Endothelial cell of umbilical vein (primary cell): Measurements from ENCODE around the gene MACROD2. TPM values are rescaled to one million over a fixed set of nuclear protein-coding genes. Genes with fewer than 3 reads are reported as not detected.

Experiments
- BruUV-seq: library from RNA; stranded (reverse); fragments of 400-500 nt; replicated peaks from 2 replicates; lab custom pipeline; 2021; lab: Mats Ljungman, UMichigan
- CTCF ChIA-PET: fragments of 300-600, 350-600 bp; sonication (Branson Sonifier 250); formaldehyde crosslinking; loops from one replicate; lab custom pipeline; 2021; ENCODE audit warnings: antibody characterized with exemption, inconsistent platforms; lab: Charles Lee
- POLR2A ChIA-PET: fragments of 300-600, 350-600 bp; sonication (Branson Sonifier 250); formaldehyde crosslinking; loops from one replicate; lab custom pipeline; 2021; ENCODE audit warnings: antibody characterized with exemption, inconsistent platforms; lab: Charles Lee
- DNase-seq: peaks from one replicate; pipeline ENCODE4 v3.0.0-alpha.2; 2011; ENCODE audit warnings: low read depth, low spot score
- FAIRE-seq: peaks from 2 replicates; lab custom pipeline; 2011; peaks lifted over from hg19 to GRCh38; lab: Jason Lieb, UNC
- H2AFZ ChIP-seq: 2 replicates; pipeline ENCODE4 v1.6.0; 2012; ENCODE audit warnings: low read depth, low read length, control low read depth, inconsistent platforms
- H3K27ac ChIP-seq: 2 replicates; pipeline ENCODE4 v1.5.1; 2011; ENCODE audit warnings: low read depth, mild to moderate bottlenecking, control low read depth, low read length, moderate library complexity; ENCODE audit not compliant: insufficient read depth
- H3K27me3 ChIP-seq, 2 experiments: 2 replicates each; pipeline versions ENCODE4 v1.6.0 to v1.6.1; 2011; ENCODE audit warnings: low read length in 2 of 2, mixed read lengths in 1 of 2; ENCODE audit not compliant: control insufficient read depth in 2 of 2, insufficient read depth in 2 of 2
- H3K36me3 ChIP-seq, 2 experiments: 2 replicates in 1 of 2; 3 replicates in 1 of 2; pipeline ENCODE4 v1.5.1; 2011; ENCODE audit warnings: low read length in 2 of 2, mild to moderate bottlenecking in 1 of 2, moderate library complexity in 1 of 2; ENCODE audit not compliant: control insufficient read depth in 2 of 2, insufficient read depth in 2 of 2; ENCODE audit errors: extremely low read depth in 1 of 2
- H3K4me1 ChIP-seq: 3 replicates; pipeline ENCODE4 v1.5.1; 2011; ENCODE audit warnings: mild to moderate bottlenecking, low read length; ENCODE audit not compliant: control insufficient read depth, insufficient read depth; ENCODE audit errors: extremely low read depth
- H3K4me2 ChIP-seq: 2 replicates; pipeline ENCODE4 v1.6.1; 2011; ENCODE audit warnings: low read length, control low read depth, mixed read lengths; ENCODE audit not compliant: insufficient read depth
- H3K4me3 ChIP-seq, 3 experiments: fragments of 200-600 bp in 1 of 3; sonication (generic), shearing (Covaris generic) in 1 of 3; replicated peaks in 1 of 3; 2 replicates each; pipeline ENCODE4 v1.5.1; 2011 to 2016; ENCODE audit warnings: control low read depth in 3 of 3, low read length in 3 of 3, mild to moderate bottlenecking in 2 of 3, inconsistent platforms in 1 of 3, low read depth in 1 of 3, moderate library complexity in 1 of 3; ENCODE audit not compliant: insufficient read depth in 1 of 3
- H3K79me2 ChIP-seq: 2 replicates; pipeline ENCODE4 v1.6.0; 2012; ENCODE audit warnings: low read length, inconsistent platforms; ENCODE audit not compliant: control insufficient read depth, insufficient read depth
- H3K9ac ChIP-seq: replicated peaks from 2 replicates; pipeline ENCODE3; 2011; ENCODE audit warnings: low read length, control low read depth; ENCODE audit not compliant: insufficient read depth; ENCODE audit errors: extremely low read depth
- H3K9me1 ChIP-seq: replicated peaks from 3 replicates; pipeline ENCODE4 v1.6.0; 2011; ENCODE audit warnings: mild to moderate bottlenecking, low read length; ENCODE audit not compliant: control insufficient read depth, insufficient read depth; ENCODE audit errors: extremely low read depth
- H3K9me3 ChIP-seq: replicated peaks from 2 replicates; pipeline ENCODE4 v1.5.1; 2012; ENCODE audit warnings: low read length, inconsistent platforms; ENCODE audit not compliant: control insufficient read depth, insufficient read depth
- H4K20me1 ChIP-seq: replicated peaks from 2 replicates; pipeline ENCODE3; 2011; ENCODE audit warnings: mild to moderate bottlenecking, low read length; ENCODE audit not compliant: control insufficient read depth, insufficient read depth; ENCODE audit errors: extremely low read depth
- CTCF ChIP-seq, 2 donors: IDR thresholded peaks; 1 replicate in 1 of 2; 2 replicates in 1 of 2; pipeline ENCODE4 v1.5.1; 2011; ENCODE audit warnings: low read length in 2 of 2, mild to moderate bottlenecking in 2 of 2, moderate library complexity in 2 of 2, control low read depth in 1 of 2, inconsistent platforms in 1 of 2, low read depth in 1 of 2; ENCODE audit not compliant: insufficient read depth in 1 of 2; ENCODE audit errors: extremely low read depth in 1 of 2
- EZH2 ChIP-seq: IDR thresholded peaks from 2 replicates; pipeline ENCODE4 v1.6.1; 2012; ENCODE audit warnings: borderline replicate concordance, low read depth, mild to moderate bottlenecking, moderate library complexity, low read length, inconsistent platforms; ENCODE audit not compliant: severe bottlenecking
- FOS ChIP-seq: IDR thresholded peaks from 2 replicates; pipeline ENCODE4 v1.6.1; 2011; ENCODE audit warnings: mild to moderate bottlenecking, low read length, moderate library complexity, borderline replicate concordance; ENCODE audit not compliant: insufficient read depth
- GATA2 ChIP-seq: IDR thresholded peaks from 2 replicates; pipeline ENCODE4 v1.7.0; 2011; ENCODE audit warnings: low read depth, mild to moderate bottlenecking, moderate library complexity, mixed read lengths, low read length; ENCODE audit not compliant: insufficient read length, insufficient read depth
- JUN ChIP-seq: IDR thresholded peaks from 2 replicates; pipeline ENCODE4 v1.6.1; 2011; ENCODE audit warnings: borderline replicate concordance, low read depth; ENCODE audit not compliant: insufficient read length, insufficient read depth
- MYC ChIP-seq: IDR thresholded peaks from one replicate; pipeline ENCODE4 v1.6.1; 2011; ENCODE audit warnings: mild to moderate bottlenecking, low read depth, low read length
- POLR2A ChIP-seq: IDR thresholded peaks from 2 replicates; pipeline ENCODE4 v1.6.1; 2012; ENCODE audit warnings: low read depth, mild to moderate bottlenecking, control low read depth, low read length
- POLR2AphosphoS5 ChIP-seq: IDR thresholded peaks from 2 replicates; pipeline ENCODE4 v1.6.1; 2012; ENCODE audit warnings: low read depth, mild to moderate bottlenecking, control low read depth, low read length, moderate library complexity; ENCODE audit not compliant: insufficient read depth
- dilution Hi-C: fragments of 300-500 bp; cut with MboI; formaldehyde crosslinking; loops from one replicate; pipeline ENCODE4 v1.15.0; 2019; ENCODE audit warnings: low sequenced_read_pairs; ENCODE audit not compliant: extremely low pct_ligation_motif_present
- intact Hi-C: fragments of 100-400 bp; cut with micrococcal nuclease; formaldehyde crosslinking; loops from one replicate; pipeline ENCODE4 v1.10.0; 2022
- polyA plus RNA-seq, 4 experiments: library from polyadenylated mRNA; depleted of rRNA in 3 of 4; stranded (reverse) in 3 of 4; unstranded in 1 of 4; fragments of >200 nt; gene quantifications; 2 replicates each; pipeline versions ENCODE4 v1.2.1 to v1.2.3, GENCODE V29; 2011 to 2012; ENCODE audit warnings: missing spikeins in 1 of 4
- total RNA-seq: library from RNA; stranded (reverse); gene quantifications from 2 replicates; pipeline ENCODE4 v1.2.3, GENCODE V29; 2021
- TF ChIP-seq, protein P1 (sequence below): IDR thresholded peaks from 2 replicates; pipeline ENCODE4 v1.6.1; 2011; ENCODE audit not compliant: insufficient read depth, insufficient read length

MACROD2 gene
- total and polyA plus RNA-seq, 2 donors (not counting 3 experiments of a cell fraction or from before 2014, with no cell fraction given), result 0.11 to 0.73 TPM

DNA sequence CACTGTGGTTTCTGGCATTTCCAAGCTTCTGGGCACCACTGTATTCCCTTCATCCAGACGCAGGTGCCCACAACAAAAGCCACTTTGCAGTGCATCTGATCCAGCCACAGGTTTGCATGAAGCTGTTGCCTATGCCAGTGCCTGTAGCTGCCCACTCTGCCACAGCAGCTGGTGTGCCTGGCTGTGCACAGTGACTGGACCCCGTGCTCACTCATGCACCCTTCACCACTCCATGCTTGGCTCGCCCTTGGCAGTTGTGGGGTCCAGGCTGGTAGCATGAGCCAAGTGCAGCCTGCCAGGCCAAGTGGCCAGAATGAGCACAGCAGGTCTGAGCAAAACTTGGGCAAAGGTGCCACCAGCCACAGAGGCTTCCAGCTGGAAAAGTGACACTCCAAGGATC is 47.6 kb upstream of the MACROD2 start:
- Histone ChIP-seq H3K9me1 (no peaks in the 10 kb centered on the region), H3K36me3 (no peaks in the 10 kb centered on the region), H3K4me2 (no peak overlapping the region), H2AFZ (no peak overlapping the region), H3K27ac (no peak overlapping the region), H3K4me3 (no peak overlapping the region), H4K20me1 (no peaks in the 10 kb centered on the region), H3K9me3 (peaks cover 2% of the 10 kb centered on the region), H3K9ac (no peak overlapping the region), H3K27me3 (no peaks in the 10 kb centered on the region), H3K4me1 (no peaks in the 10 kb centered on the region), H3K79me2 (no peaks in the 10 kb centered on the region)
- no TSS peak for BruUV-seq
- no peak for TF ChIP-seq CTCF (IDR thresholded peaks at IDR 0.05; ENCODE audit: extremely low read depth in 1 of 2, insufficient read depth in 1 of 2, low read depth in 1 of 2, low read length in 2 of 2)
- TF ChIP-seq, protein P1, sequence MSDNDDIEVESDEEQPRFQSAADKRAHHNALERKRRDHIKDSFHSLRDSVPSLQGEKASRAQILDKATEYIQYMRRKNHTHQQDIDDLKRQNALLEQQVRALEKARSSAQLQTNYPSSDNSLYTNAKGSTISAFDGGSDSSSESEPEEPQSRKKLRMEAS, result no peak
- no peak for TF ChIP-seq JUN
- no peak for TF ChIP-seq FOS
- no peak for TF ChIP-seq EZH2
- TF ChIP-seq POLR2A, result no peak
- no peak for TF ChIP-seq MYC
- no peak for TF ChIP-seq POLR2AphosphoS5
- no peak for TF ChIP-seq GATA2
- dilution Hi-C loops, result no loop called here
- CTCF ChIA-PET, result no interaction called here
- POLR2A ChIA-PET, result no interaction called here
- no peak for DNase-seq
- no peak for FAIRE-seq
- intact Hi-C loops, result no loop called here
